GM19240 (cell line): ENCODE data around the gene QRFP.
"Not testable (repeated sequence)": the region's sequence is repeated elsewhere in the genome, so short reads cannot be mapped to it uniquely, and the experiment has no call there.

Experiments
- DNase-seq: peaks from one replicate; pipeline ENCODE4 v3.0.0; 2011; ENCODE audit warnings: low spot score; ENCODE audit not compliant: insufficient read length

The QRFP gene

DNA sequence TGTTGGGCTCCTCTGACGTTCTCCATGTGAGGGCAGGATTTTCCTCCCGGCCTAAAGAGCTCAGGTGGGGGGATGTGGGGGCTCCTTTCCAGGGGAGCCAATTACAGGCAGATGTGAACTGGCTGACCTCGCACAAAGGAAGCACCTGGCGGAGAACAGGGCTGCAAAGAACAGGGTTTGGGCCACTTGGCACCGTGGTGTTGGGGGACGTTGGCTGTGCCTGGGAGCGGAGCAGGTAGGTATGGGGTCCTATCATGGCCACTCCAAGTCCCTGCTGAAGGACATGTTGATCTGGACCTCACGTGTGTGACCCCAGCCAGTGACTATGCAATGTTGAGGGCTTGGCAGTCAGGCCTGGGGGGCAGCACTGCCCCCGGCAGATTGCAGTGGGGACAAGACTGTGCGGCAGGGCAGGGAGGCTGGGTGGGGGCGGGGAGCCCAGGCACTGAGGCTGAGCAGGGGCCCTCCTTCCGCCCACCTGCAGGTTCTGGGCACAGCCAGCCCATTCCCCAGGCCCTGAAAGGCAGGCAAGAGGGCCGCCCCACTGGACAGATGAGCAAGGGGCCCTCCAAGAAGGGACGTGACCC, 23.0 kb upstream of the QRFP start:
- DNase-seq = no peak

DNA sequence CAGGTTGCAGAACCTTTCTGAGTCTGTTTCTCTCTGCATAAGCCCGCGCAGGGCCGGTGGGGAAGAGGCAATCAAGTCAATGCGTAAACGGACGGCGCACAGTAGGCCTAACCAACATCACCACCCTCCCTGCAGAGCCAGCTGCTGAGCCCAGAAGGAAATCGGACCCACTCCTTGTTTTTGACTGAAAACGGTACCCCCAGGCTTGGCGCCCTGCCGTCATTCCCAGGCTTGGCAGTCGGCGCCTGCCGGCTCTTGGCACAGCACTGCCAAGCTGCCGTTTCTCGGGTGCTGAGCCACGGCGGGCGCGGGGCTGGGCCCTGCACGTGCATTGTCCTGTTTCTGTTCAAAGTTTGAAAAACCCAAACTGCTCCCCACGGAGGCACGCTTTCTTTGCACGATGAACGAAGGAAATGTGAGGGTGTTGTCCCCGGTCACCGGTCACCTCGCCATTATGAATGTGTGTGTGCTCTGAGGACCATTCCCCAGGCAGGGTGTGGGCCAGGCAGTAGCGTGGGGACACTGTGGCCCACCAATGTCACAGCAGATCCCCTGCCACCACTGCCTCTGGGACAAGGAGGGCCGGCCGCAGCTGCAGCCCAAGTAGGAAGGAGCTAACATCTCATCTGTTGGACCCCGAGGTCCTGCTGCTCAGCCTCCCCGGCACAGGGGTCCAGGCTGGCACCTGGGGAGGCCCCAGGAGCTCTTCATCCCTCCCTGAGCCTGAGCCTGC, 22.4 kb upstream of the QRFP start:
- DNase-seq = no peak

DNA sequence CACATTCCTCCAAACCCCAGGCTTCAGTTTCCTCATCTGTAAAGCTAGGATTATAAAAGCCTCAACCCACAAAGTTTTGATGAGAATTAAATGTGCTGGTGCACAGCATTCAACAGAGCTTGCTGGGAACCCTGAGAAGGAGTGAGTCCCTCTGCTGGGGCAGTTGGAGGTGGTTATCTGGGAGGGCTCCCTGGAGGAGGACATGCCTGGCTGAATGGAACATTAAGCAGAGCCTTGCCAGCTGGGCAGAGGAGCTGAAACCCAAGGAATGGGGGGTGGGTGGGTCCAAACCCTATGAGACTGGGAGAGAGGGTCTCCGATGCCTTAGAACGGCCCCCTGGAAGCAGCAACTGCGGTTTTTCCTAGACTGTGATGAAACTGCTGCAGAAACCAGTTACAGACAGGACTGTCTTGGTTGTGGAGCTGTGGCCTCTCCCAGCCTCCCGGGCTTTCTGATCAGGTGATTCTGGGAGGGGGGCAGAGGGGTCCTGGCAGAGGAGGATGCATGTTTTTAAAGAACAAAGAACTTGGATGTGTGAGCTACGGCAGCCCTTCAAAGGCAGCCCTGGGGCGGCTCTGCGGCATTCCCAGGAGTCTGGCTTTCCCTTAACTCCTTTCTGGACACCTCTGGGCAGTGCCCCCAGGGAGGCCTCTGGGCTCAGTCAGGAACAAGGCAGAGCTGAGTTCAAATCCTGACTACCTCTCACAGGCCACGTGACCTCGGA, 21.7 kb upstream of the QRFP start:
- DNase-seq = no peak

DNA sequence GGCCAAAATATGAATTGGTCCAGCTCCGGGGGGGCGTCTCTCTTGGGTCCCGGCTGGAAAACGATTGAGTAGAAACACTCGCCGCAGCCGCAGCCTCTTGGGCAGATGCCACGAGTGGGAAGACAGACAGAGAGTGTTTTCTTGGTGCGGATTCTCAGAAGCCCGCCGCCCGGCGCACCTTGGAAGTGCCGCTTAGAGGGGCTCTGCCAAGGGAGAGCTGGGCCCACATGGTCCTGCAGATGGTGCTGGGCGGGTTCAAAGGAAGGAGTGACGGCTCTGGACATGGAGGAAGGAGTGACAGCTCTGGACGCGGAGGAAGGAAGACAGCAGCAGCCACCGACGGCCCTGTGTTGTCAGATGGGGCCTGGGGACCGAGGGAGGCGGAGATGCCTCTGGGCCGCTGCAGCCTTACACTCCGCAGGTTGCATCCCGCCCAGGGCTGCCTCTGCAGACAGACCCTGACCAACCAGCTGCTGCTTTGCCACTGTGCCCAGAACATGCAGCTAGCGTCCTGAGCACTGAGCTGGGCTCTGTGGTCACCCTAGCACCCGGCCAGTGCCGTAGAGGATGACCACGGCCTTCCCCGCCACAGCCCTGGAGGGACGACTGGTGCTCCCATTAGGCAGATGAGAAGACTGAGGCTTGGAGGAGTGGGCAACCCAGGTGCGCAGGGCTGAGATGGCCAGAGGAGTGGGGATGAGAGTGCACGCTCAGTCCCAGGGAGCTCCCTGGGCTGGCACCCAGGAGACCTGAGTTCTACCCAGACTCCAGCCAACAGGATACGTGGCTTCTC, 20.8 kb upstream of the QRFP start:
- no peak for DNase-seq

DNA sequence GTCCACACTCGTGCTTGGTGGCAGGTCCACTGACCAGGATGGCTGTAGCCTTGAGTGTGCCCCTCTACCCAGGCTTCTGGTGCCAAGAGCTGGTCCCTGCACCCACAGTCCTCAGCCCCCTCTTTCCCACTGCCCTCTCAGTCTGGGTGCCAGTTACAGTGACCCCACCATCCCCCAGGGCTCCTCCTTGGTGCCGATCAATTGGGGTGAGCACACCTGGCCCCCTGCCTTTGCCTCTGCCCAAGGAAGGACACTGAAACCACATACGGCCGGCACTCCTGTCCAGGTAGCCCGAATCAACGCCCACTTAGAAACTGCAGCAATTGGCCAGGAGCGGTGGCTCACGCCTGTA, 18.5 kb upstream of the QRFP start:
- no peak for DNase-seq

DNA sequence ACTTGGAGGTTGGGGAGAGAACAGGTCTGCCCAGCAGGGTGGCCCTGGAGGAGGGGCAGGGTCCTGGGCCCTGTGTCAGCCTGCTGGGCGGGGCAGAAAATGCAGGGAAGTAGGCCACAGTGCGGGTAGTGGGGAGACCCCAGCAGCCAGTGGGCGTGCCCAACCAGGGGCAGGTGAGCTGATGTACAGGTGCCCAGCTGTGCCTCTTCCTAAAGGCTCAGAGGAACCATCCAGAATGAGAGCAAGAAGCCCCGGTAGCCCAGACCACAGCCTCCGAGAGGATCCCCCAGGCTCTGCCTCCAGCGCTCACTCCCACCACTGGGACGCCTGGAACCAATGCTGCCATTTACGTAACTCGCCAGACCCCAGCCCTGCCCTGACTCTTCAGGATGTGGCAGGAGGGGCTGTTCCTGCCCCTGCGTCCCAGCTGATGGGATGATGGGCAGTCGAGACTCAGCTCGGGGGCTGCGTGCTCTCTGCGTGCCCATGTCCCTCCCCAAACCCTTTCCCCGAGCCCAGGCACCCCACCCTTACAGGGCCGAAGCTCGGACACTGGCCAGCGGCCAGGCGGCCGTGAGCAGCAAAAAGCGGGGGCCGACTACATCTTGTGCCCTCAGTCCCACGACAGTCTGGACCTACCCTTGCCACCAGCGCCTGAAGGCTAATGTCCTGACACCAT, 17.9 kb upstream of the QRFP start:
- no peak for DNase-seq

DNA sequence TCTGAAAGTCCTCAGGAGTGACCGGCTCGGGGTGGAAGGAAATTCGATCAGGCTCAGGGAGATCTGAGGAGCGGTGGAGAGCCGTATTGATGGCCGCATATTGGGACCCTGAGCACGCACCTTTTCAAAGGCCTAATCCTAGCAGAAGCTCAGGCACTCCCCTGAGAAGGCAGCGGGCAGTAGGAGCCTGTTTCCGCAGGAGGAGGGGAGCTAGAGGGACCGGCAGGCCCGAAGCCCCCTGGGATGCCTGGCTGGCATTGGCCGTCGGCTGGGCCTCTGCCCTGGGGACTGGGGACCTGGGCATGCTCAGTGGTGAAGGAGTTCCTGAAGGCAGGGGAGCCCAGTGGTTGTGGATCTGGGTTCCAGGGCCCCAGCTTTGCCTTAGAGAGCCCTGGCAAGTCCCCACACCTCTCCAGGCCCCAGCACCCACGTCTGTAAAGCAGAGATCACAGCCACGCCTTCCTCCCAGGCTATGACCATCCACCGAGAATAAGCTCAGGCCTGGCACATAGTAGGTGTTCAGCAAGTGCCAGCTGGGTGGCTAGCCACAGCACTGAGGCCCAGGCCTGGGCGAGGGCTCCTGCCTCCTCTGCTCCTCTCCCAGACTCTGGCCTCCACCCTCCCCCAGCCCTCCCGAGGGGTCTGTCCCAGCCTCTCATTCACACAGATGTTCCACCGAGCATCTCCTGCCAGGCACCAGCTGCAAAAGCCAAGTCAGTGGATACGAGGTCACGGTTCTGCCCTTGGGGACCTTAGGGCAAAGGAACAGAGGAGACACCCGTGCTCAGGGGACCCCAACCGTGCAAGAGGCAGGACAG, 17.2 kb upstream of the QRFP start:
- DNase-seq = no peak

DNA sequence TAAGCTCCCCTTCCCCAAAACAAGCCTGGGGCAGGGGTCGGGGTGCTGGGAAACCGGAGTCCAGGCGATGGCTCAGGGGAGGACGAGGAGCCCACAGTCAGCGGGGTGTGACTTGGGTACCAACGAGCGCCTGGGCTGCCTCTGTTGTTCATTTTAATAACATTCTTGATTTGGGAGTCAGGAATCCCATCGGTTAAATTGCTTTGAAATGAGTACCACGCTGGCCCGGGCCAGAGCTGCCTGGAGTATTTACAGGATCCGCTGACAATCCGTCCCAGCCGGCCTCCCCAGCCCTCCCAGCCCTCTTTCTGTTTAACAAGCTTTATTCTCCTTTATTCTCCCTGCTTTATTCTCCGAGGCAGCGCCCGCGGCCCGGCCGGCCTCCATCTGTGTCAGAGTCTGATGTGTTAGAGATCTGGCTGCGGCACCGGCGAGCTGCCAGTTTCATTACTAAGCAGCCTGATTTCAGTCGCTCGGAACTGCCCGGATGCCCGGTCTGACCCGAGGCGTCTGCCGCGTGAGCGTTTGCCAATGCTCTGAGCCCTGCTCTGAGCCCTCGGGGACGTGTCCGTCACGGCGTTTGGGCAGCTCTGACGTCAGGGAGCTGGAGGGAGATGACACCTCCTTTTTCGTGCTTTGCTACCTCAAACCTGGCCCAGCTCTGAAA, 16.5 kb upstream of the QRFP start:
- no peak for DNase-seq

DNA sequence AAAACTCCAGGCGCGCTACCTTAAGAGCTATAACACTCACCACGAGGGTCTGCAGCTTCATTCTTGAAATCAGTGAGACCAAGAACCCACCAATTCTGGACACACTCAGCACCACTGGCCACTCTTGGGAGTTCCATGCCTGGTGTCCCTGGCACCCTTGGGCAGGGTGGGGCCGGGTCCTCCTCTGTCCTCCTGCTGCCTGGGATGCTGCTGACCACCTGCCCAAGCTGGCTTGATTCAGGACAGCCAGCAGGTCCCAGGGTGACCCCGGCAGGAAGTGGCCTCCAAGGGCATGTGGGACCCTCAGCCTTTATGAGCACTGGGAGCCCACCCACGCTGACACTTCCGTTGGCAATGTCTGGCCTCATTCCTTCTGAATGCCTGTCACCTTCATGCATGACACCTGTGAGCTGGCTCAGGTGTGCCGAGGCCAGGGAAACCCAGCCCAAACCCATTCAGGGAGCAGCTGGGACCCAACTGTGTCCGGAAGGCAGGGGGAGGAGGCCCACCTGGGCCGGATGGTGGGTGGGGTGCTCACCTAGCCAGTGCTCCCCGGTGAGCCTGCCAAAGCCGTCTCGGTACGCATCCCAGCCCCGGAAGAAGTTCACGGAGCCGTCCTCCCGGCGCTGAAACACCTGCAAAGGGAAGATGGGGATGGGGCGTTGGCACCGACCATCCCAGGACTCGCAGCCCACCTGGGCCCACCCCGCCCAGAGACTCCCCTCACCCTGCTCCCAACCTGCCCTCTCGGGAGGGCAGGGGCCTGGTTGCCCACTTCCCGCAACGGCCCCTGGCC, 14.8 kb upstream of the QRFP start:
- DNase-seq = no peak

DNA sequence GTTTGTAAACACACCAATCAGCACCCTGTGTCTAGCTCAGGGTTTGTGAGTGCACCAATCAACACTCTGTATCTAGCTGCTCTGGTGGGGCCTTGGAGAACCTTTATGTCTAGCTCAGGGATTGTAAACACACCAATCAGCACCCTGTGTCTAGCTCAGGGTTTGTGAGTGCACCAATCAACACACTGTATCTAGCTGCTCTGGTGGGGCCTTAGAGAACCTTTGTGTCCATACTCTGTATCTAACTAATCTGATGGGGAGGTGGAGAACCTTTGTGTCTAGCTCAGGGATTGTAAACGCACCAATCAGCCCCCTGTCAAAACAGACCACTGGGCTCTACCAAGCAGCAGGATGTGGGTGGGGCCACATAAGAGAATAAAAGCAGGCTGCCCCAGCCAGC, 14.1 kb upstream of the QRFP start:
- not testable (repeated sequence) for DNase-seq

DNA sequence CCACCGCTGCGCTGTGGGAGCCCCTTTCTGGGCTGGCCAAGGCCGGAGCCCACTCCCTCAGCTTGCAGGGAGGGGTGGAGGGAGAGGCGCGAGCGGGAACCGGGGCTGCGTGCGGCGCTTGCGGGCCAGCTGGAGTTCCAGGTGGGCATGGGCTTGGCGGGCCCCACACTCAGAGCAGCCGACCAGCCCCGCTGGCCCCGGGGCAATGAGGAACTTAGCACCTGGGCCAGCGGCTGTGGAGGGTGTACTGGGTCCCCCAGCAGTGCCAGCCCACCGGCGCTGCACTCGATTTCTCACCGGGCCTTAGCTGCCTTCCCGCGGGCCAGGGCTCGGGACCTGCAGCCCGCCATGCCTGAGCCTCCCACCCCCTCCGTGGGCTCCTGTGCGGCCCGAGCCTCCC, 13.4 kb upstream of the QRFP start:
- not testable (repeated sequence) for DNase-seq

DNA sequence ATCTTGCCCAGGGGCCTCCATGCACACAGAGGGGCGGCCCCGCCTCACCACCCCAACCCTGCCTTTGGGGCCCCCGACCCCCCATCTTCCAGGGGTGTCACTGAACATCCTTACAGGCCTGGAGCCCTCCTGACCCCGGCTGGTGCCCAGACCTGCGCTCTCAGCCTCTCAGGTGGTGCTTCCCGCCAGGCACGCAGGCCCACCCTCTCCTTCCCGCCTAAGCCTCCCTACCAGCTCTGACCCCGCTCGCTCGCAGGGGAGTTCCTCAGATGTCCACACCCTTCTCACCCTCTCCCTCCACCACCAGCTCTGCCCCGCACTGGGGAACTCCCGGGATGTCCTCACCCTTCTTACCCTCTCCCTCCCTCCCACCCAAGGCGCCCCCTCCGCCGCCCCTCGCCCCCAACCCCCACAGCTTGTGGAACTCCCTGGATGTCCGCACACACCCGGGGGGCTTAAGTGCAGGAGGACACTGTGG, 12.3 kb upstream of the QRFP start:
- no peak for DNase-seq

DNA sequence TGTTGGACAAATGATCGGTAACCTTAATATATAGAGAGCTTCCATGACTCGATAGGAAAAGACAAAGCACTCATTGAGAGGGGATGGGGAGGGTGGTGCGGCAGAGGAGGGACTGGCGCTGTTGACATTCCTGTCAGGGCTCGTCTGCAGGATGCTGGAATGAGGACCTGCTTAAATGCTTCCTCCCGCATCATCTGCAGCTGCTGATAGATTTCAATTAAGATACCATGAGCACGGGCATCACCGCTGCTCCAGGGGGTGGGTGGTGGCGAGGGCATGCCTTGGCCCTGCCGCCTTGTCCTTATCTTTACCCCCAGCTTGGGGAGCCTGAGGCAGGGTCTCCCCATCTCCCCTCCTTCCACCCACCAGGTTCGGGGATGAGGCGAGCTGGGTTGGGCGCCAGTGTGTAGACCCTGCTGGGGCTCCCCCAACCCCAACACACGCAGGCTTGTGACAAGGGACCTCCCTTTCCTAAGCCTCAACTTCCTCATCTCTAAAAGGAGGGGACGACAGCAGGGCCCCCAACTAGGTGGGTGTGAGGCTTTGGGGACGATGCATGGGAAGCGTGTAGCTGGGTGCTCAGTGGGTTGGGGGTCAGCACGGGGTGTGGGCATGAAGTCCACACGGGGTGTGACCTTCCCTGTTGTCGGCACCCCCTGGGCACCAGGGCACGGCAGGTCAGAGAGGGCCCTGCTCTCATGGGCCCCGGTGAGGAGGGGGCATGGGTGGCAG, 11.7 kb upstream of the QRFP start:
- no peak for DNase-seq

DNA sequence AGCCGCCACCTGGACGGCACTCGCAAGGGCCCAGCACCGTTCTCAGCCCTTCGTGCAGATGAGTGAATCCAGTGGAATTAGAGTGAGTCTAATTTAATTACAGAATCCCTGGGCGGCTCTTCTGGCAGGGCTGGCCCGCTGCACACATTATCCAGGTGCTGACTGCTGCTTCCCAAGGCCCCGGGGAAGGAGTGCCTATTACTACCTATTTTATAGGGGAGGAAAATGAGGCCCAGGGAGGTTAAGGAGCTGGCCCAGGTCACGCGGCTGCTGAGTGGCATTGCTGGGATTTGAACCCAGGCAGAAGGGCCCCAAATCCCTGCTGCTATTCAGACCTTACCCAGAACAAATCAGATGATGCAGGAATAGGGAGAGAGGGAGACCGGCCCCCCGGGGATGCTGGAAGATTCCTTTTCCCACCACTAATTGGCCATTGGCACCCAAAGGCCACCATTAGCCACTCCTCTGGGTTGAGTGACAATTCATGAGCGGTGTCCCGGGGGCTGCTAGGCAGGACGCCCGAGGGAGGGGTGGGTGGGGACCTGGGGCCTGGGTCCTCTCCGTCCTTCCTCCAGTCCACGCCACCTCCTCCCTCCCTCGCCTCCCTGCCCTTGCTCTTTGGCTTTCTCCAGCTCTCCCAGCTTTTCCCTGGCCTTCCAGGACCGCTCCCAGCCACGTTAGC, 10.3 kb upstream of the QRFP start:
- no peak for DNase-seq

DNA sequence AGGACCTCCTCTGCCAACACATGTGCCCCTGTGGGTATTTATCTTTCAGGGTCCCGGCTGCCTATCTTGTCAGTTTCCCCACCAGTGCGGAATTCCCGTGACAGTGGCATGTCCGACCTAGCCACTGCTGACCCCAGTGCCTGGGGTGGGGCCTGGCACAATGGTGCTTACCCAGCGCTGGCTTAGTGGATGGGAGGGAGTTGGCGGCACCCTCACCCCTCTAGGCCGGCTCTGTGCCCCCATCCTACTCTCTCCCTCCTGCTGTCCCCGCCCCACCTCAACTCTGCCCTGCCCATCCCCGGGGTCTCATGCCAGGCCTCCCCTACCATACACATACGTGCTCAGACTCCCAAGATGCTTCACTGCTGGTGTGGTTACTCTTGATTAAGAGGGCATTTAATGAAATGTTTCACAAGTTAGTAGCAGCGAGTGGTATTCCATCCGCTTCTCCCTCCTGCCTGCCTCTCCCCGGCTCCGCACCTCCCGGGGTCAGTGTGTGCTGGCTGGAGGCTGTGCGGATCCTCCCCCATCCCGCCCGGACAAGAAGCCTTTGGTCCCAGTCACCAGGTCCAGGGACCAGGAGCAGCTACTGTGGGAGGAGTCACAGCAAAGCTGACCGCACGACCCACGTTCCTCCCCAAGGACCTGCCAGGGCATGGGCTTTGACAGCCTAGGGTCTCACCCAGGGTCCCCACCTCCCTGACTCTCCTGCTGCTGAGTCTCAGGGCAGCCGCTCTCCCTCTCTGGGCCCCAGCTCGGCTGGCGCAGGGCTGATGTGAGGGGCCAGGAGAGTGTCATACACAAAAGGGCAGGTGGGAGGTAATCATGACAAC, 9.5 kb upstream of the QRFP start:
- DNase-seq = no peak

DNA sequence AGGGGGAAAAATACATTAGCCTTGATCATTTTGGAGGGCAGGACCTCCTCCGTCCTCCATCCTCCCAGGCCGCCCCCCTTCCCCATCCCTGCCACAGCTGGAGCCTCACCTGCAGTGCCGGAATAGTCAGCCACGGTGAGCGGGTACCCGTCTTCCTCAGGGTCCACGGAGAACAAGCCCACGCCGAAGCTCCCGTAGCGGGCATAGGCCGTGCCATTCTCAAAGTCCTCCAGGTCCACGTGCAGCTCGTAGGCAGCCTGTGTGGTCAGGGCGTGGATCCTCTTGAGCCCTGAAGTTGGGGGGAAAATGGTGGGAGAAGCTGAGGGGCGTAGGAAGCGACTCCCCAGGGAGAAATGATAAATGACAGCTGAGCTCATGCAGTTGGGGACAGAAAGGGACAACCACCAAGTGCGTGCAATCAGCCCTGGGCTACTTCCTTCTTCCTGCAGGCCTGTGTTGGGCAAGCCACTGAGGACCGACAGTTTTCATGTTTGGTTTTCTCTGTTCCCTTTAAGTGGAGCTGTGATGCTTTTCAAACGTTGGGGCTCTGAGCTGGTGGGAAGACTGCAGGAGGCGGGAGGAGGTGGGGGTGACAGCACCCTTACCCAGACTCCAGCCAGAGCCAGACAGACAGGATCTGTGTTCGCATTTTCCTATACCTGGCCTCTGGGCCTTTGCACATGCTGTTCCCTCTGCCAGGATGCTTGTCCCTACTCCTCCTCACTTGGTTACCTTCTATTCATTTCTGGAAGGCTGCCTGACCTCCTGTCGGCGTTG, 8.7 kb upstream of the QRFP start:
- no peak for DNase-seq
